Dedifferentiated amniotic fluid mesenchymal stem cell (primary cell): Measurements from ENCODE around the gene ZNF330.
"Not testable (repeated sequence)": the region's sequence is repeated elsewhere in the genome, so short reads cannot be mapped to it uniquely, and the experiment has no call there.

ENCODE experiments used
- DNase-seq: peaks from one replicate; pipeline ENCODE4 v3.0.0-alpha.2; 2016; ENCODE audit errors: extremely low spot score

The ZNF330 gene

DNA sequence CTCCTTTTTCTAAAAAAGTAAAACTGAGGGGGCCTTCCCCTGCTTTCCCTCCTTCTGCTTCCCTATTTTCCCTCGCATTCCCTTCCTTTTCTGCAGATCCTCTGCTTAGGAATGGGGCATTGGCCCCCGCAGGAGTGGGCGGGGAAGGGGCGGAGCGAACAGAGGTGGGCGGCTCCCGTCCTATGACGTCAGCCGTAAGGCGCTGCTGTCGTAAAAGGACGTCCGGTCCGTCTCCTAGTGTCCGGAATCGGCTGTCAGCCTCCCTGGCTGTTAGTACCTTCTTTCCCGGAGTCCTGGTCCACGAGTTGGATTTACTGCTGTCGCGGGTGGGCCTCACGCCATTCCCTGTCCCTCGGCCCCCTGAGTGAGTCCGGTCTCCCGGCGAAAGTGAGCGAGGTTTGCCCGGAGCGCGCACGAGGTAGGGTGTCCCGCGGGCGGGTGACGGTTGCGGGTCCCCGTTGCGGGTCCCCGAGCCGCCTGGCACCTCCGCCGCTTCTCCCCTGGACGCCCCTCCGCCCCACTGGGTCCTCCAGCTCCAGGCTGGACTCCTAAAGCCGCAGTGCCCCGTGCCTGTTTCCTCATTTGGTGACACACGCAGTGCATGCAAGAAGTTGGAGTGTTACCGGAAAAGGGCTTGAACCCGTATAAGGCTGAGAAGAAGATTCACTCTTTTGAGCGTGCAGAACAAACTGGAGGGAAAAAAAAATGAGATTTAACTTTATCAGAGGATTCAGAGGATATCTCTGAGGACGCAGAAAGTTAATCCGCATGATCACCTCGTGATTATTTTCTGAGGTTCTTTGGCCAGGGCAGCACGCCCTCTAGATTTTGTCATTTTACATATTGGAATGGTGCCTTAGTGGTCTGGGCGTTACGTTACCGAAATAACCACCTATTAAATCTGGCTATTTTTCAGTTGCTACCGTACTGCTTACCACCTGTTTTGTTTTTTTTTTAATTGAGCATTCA is at the start of gene ZNF330:
ZNF330 (plus strand) TSS at position 205 of the 969 bp plus-strand sequence. CDS start 1,477 bp downstream, outside the sequence.
- DNase-seq: peak; percentile 92

DNA sequence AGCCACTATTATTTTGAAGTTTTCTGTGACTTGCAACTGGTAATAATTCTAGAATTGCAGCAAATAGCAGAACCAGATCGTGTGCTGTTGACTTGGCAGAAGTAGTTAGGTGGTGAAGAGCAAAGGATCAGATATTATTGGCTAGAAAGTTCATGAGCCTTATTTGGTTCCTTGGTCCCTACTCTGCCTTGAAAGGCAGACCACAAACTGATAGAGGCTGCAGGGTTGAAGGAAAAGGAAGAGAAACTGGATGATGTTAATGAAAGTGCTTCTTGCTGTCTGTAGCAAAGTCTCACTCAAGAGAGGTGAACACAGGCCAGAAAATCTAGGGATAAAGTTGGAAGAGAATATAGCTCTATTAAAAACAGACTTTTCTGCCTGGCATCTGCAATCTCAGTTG is 46.2 kb upstream of the ZNF330 start:
- DNase-seq: no peak

DNA sequence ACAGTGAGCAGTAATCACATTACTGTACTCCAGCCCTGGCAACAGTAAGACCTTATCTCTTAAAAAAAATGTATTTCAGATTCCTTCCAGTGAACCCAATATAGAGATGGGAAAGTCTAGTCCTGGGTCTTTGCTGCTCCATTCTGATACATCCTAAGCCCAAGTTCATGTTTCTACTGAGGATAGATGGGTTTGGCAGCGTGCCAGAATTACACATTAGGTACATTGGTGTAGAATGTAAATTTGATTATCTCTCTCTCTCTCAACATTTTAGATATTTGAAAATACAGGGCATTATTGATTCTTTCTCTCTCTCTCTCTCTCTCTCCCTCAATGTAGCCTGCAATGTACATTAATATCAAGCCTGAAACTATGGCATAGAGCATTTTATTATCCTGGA is 43.5 kb upstream of the ZNF330 start:
- DNase-seq: no peak

DNA sequence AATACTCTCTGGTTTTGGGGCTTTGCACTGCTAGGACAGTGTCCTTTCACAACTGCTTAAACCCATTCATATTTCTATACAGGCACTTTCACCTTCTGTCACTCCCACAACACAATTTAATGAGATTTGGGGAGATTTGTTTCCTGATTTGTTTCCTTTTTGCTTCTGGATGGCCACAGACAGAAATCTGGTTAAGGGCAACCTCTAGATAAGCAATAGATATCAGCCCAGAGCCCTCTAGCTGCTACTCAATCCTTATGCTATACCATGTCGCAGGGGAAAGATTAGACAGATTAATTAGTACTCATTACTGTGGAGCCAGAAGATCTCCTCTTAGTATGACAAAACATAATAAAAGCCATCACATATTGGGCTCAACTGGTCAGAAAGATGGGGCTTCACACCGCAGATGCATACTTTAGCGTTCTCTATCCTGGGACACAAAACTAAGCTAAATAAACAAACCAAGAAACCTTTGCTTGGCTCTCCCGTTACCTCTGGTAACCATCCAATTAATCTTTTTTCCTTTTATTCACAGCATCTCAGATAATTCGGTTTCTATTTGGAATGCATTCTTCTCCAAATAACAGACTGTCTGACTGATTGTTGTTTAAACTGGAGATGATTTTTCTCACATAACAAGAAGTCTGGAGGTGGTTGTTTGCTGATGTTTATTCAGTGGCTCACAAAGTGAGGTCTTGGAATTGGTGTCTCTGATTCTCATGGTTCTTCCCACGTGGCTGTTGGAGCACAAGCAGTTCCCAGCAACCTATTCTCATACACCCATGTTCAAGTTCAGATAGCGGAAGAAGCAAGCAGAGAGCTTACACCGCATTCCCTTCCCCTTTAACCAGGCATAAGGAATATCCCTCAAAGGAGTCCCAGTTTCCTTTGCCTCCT is 41.0 kb upstream of the ZNF330 start:
- DNase-seq: no peak

DNA sequence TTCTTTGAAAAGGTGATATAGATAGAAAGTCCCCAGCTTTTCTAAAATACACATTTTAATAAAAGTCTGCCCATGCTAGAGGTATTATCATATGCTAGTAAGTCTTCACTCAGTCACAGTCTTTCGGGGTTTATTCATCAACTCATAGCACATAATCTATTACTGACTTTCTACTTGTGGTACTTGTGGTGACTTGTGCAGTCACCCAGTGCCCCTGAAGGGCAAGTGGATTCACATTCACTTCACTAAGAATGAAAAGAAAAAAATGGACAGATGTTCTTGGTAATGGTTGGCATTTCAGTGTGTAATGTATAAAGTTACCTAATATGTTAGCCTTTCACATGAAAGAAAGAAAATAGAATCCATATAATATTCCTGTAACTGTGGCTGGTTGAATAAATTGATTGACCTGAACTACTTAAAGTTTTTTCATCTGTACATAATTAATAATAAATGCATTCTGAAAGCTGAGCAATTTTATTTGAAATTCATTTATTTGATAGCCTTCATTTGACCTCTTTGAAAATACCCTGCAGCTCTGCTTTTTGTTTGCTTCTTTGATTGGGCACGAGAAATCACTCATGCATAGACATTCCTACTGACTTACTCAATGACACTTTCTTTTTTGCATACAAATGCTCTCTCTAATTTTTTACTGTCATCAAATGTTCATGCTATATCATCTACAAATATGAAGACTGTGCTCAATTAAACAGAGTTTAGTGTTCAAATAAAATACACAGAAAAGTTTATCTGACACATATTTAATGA is 39.5 kb upstream of the ZNF330 start:
- no peak for DNase-seq

DNA sequence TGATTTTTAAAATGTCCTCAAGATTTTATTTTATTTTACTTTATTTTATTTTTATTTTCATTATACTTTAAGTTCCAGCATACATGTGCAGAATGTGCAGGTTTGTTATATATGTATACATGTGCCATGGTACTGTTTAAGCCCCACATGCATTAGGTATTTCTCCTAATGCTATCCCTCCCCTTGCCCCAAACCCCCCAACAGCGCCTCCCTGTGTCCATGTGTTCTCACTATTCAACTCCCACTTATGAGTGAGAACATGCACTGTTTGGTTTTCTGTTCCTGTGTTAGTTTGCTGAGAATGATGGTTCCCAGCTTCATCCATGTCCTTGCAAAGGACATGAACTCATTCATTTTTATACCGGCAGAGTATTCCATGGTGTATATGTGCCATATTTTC is 37.2 kb upstream of the ZNF330 start:
- DNase-seq: not testable (repeated sequence)

DNA sequence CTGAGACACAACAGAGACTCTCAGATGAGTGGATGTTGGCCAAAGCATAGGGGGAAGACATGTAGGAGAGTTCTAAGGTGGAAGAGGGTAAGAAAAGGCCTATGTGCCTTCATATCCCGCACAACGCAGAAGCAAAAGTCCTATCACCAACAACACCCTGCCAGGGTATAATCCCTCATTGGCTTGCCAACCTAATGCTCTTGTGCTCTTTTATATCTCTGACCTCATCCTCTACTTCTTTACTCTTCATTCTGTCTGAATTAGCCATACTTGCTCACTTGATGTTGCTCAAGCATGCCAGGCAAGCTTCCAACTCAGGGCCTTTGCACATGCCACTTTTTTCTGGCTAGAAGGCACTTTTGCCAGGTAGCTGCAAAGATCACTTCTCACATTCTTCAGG is 28.1 kb upstream of the ZNF330 start:
- DNase-seq: no peak

DNA sequence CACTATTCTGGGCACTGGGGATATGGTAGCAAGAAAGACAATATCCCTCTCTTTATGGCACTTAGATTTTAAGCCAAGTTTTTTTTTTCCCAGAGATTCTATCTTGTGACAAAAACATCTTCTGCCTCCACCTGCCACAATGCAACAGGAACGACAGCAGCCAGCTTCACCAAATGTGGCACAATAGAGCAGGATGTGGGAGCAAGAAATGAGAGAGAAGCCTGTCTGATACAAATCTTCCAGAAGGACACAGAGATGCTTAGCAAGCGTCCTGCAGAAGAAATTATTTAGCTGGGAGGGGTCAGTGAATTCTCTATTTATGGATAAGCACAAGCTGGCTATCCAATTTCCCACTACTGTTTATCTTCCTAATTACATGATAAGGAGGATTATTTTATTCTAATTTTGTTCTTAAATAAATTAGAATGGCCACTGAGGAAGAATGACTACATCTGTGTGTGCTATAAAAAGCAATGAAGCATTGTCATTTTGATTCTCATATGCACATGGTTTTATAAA is 27.1 kb upstream of the ZNF330 start:
- DNase-seq: no peak

DNA sequence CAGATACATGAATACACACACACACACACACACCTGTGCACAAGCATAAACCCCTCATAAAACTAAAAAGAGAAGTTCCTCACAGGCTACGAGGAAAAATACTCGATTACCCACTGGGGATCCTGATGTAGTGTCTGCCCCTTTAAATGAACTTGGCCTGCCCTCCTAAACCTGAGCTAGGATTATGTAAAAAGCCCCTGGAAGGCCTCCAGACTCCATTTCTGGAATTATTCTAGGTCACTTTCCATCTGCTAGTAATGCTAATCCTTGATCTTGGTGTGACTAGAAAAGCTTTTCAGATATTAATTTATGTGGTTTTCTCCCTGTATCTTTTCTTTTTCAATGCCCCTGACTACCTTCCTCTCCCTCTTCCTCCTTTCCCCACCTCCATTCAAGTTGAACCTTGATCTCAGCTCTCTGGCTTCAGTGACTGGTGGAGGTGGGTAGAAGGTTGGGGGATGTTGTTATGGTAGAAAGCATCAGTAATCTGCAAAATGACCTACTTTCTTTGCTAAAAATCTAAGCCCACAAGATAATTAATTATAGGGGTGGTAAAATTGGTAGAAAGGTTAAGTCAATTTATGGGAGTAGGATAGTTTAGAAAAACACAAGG is 25.5 kb upstream of the ZNF330 start:
- DNase-seq: no peak

DNA sequence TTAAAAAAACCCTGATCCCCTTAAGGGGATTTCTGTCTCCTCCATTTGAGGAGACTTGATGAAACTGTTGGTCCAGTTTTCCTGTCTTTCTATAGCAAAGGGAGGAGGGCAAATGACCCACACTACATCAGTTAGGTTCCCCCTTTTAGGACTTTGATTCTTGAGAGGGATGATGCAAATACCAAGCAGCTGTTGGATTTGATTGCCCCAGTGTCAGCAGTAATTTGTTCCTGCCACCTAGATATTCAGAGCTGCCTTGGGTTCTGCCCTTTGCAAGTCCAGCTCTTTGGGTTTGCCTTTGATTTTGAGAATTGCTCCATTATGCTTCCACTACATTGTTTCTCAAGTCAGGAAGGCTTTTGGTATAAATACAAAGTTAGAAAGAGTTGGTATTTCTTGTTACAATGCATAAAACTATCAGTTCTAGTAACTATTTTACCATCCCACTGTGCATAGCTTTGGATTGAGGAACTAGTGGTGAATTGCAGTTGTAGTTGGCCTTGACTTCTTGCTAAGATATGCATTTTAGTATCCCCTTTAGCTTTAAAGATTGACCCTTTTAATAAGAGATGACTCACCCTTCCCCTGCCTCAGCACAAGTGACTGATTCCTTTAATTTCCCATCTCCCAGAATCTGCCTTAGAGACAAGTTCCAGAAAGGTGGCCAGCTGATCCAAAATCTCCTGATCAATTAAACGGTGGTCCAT is 24.3 kb upstream of the ZNF330 start:
- DNase-seq: no peak

DNA sequence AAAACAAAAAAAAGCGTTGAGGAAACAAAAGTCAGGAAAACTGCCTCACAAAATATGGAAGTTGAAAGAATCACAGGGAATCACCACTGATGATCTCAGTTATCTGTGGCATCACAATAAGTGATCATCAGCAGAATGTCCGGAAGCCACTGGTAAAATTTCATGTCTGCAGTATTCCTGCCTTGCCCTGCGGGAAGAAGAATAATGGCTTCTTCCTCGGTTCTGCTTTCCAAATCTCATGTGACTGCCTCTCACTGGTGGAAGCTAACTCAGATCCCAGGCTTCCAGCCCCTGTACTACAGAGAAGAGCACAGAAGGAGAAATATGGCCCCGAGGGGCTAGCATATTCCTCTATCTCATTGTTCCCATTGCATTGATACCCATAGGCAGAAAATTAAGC is 12.7 kb upstream of the ZNF330 start:
- DNase-seq: no peak

DNA sequence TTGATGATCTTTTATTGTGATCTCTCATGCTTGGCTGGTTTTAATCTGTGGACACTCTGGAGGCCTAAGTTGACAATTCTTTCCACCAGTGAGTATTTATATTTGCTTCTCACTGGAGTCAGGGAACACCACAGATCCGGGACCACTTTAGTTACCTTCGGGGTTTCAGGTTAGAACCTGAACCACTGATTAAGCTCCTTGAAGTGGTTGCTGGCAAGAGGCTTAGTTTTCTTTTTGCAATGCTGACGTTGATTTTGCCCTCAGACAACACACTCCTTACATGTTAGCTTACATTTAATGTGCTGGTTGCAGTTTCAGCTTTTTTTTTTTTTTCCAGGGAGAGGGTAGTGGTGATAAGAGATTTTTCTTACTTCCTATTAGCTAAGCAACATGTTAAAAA is 10.5 kb upstream of the ZNF330 start:
- no peak for DNase-seq

DNA sequence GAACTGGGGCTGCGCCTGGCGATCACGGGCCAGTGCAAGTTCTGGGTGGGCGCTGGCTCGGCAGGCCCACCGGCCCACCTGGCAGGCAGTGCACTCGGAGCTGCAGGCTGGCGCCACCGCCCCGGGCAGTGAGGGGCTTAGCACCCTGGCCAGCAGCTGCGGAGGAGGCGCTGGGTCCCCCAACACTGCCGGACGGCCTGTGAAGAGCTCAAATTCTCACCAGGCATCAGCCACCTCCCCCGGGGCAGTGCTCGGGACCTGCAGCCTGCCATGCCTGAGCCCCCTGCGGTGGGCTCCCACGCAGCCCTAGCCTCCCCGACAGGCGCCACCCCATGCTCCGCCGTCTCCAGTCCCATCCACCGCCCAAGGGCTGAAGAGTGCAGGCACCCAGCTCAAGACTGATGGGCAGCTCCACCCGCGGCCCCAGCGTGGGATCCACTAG is 7.1 kb upstream of the ZNF330 start:
- no peak for DNase-seq

DNA sequence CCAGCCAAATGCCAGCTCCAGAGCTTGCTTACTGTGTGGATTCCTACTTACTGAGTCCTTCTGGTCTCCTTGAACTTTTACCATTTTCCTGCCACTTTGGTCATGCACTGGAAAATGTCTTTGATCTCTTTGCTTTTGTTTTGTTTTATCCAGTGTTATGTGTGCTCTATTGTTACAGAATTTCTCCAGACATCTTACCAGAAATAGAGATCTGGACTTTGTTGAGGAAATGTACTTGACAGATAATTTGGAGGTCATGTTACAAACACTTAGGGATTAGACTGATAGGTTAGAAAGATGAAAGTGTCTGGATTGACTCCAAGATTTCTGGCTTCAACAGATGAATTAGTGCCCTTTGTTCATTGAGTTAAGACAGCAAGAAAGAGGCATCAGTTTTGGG is 5.7 kb upstream of the ZNF330 start:
- DNase-seq: no peak

DNA sequence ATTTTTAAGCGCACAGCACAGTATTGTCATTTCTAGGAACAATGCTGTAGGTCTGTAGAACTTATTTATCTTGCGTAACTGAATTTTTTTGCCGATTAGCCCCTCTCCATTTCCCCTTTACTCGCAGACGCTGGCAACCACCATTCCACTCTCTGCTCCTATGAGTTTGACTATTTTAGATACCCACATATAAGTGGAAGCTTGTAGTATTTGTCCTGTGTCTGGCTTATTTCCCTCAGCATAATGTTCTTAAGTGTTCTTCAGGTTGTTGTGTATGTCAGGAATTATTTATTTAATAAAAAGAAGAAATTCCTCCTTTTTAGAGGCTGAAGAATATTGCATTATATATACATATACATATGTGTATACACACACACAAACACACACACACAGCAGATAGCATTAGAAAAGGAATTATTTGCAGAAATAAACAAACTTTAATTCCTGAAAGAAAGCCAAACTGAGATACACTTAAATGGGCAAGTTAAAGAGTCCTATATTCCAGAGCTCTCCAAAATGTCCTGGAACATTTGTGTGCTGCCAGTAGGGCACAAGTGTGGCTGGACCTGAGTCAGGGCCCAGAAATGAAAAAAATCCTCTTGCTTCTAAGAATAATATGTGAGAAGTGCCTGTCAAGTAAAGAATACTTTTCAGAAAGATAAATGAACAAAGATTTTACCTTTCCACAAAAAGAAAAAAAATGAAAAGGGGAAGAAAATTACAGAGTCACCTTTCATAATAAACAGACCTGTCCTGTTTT is 4.5 kb upstream of the ZNF330 start:
- DNase-seq: no peak

DNA sequence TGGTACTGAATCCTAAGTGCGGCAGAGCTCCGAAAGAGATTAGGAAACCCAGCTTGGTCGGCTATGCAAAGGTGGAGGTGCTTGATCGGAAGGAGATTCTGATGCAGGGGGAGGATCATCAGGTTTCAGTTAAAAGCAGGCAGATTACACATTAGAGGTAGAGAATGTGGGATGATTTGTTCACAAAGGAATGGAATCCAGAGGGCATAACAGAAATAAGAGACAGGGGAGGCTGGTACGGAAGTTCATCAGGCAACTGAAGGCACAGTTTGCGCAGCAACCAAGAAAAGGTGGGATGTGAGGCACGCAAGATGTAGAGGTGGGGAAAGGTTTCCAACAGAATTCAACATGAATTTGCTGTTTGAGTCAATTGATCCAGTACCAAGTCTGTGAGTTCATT is 424 bp upstream of the ZNF330 start:
- no peak for DNase-seq

DNA sequence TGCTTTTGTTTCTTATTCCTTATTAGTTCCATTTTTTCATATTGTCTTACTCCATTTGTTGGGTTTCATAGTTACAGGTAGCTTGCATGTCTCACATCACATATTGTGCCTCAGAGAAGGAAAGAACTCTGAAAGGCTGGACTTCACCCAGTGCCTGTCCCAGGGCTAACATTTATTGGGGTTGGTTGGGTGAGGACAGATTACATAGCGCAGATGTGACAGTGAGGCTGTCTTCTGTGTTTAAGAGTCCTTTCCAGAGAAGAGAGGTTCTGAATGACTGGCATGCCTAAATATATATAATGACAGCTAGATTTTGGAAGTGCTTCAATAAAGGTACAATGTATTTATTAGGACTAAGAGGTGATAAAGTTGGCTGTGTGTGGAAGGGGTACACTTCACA is 2.7 kb downstream of the ZNF330 start:
- DNase-seq: no peak

DNA sequence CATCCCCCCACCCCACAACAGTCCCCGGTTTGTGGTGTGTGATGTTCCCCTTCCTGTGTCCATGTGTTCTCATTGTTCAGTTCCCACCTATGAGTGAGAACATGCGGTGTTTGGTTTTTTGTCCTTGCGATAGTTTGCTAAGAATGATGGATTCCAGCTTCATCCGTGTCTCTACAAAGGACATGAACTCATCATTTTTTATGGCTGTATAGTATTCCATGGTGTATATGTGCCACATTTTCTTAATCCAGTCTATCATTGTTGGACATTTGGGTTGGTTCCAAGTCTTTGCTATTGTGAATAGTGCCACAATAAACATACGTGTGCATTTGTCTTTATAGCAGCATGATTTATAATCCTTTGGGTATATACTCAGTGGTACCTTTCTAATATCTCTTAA is 6.6 kb downstream of the ZNF330 start:
- not testable (repeated sequence) for DNase-seq

DNA sequence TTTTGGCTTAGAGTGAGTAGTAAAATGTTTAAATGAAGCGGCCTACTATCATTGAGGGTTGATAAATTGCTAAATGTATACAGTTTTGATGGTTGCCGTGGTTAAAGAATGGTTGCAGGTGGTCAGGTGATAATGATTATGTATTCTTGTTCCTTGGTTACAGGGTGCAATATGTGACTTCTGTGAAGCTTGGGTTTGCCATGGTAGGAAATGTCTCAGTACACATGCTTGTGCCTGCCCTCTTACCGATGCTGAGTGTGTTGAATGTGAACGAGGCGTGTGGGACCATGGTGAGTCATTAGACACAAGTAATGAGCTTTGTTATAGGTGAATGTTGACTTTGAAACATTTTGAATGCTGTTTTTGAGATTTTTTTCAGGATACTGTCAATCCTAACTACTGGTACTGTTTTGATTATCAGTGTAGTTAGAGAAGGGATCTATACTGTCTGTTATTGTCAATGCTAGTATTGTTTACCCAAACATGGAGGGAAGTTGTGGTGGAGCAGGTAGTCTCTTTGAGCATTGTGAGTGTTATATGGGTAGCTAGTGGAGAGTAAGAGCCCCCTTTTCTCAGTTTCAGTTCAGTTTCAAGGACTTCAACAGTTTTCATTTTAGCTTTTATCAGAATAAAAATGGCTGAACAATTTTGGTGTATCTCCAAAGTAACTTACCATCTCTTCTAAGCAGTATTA is 8.9 kb downstream of the ZNF330 start:
- no peak for DNase-seq
